HG03460 (cell line): ENCODE data around the gene TGFBR3.

ENCODE experiments used
- ATAC-seq: cut with Tn5 transposase; IDR thresholded peaks from one replicate; pipeline ENCODE4 v1.9.1; 2021; ENCODE audit not compliant: unreplicated experiment

The TGFBR3 gene

DNA sequence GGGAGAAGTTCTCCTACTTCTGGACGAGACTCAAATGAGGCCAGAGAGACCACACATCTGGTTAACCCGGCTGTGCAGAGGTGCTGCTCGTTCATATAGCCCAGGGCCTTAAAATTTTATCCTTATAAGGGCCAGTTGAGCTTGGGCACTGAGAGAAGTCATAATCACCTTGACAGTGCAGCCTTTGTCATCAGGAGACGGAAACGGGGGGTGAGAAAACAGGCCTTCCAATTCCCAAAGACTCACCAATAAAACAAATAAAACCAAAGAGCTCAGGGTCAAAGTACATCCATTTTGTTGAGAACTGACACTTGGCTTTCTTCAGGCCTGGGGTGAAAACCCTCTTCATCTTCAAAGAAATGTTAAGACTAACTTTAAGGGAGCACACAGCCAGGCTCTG lies 167.1 kb downstream of the TGFBR3 start:
- no peak for ATAC-seq

DNA sequence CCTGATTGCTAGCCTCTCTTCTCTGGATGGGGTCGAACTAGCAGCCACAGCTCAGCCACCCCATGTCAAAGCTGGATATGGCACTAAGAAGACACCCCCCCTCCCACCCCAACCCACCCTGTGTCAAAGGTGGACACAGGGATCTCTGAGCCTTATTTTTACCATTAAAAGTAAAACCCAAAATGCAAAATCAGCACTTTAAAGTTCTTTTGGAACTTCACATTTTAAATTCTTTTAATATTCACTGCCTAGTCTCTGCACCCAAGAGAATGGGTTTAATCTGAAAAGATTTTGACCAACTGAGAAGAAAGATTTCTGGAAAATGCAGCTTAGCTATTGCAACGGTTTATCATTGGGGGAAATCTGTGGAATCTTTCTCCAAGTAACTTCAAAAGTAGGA lies 167.6 kb downstream of the TGFBR3 start:
- no peak for ATAC-seq

DNA sequence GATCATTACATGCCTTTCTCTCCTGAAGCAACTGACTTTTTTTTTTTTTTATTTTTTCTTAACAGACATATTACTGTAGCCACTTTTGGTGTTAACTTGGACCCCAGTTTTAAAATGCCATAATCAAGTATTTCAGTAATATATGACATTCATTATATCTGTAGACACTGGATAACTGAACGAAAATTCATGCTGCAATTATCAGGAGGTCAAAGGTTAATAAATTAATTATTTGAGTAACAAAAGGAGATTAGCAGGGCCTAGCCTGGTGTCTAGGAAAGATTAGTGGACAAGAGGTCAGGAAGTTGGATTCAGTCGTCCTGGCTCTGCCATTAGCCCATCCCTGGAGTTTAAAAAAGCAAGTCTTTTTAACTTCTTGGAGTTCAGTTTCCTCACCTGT lies 168.1 kb downstream of the TGFBR3 start:
- ATAC-seq: no peak

DNA sequence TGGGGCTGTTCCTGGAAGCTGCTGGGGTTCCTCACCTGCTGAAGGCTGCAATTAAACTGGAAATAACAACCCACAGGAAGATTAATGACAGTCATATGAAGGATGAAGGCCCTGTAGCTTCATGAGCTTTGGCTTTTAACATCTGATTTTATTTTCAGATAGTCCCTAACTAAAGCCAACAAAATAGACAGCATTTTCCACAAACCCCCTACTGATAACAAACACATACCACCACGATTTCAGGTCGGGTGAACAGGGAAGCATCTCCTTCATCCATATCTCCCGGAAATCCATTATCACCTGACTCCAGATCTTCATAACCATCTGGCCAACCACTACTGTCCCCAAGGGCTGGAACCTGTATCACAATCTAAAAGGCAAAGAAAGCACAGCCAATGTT lies 169.6 kb downstream of the TGFBR3 start:
- ATAC-seq: no peak

DNA sequence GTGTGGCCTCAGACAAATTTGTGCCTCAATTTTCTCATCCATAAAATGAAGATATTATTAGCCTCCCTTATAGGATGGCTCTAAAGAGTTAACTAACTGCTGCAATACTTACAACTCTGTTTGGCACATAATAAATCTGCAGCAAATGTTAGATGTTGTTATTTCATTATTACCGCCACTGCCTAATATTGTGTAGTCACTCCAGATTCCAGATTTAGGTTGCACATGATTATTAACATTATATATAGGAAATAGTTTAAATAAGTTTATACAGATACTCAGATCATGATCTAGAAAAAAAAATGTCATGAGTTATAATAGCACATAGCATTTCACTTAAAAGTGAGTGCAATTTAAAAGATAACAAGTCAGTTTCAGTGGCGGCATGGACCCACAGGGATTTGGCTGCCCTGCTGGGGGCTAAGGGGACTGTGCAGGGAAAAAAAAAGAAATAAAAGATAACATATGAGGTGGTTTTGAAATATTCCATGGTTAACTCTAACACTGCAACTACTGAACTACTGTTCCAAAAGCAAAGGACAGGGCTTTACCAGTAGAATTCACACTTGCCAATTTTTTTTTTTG lies 170.4 kb downstream of the TGFBR3 start:
- ATAC-seq: no peak

DNA sequence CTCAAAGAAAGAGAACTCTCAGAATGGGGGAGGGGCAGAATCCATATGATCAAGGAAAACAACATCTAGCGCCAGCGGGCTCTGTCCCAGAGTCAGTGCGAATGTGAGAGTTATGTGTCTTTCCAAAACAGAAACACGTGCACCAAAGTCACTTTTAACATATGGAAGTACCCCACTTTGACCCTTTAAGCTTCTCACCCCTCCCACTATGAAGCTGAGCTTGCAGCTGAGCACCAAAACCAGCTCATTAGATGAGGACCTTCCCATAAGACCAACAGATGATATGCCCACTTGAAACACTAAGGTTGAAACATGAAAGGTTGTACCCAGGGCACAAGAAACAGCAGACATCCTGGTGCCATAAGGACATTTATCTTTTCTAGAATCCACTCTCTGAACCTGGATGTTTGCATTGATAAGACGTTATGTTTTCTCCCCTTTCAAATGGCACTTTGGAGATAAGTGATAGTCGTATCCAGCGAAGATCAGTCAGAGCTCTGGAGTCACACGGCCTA lies 171.0 kb downstream of the TGFBR3 start:
- ATAC-seq: no peak

DNA sequence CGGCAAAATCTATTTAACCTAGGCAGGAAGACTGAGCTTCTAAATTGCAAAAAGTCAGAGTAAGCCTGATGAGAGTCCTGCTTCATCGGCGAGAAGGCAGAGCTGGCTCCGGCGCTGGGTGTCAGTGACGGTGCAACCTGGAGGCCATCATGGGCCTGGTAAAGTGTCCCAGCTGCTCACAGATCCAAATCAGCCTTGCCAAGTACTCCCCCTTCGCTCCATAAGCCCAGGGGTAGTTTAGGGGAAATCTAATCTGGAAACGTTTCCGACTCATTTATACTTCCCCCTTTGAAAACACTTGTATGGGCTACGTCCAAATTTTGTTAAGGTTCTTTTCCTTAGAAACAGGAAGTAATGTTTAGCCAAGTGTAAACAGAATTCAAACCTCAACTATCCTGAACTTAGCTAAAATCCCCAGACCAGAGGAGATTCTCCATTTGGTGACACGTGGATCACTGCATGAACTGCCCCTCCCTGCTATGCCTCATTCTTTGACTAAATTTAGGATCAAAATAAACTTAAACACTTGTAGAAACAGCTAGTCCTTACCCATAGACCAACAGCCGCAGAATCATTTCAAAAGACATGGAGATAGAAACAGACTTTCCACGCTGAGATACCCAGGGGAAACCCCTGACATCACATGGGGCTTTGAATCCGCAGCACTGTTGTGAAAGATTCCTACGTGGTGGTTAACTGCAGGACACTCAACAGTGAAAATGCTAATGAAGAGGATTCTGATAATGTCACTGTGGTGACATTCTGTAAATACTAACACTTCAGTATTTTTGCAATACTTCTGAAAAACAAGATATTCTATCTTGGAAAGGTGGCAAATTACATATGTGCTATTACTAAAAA lies 172.7 kb downstream of the TGFBR3 start:
- peak; percentile 56 for ATAC-seq

DNA sequence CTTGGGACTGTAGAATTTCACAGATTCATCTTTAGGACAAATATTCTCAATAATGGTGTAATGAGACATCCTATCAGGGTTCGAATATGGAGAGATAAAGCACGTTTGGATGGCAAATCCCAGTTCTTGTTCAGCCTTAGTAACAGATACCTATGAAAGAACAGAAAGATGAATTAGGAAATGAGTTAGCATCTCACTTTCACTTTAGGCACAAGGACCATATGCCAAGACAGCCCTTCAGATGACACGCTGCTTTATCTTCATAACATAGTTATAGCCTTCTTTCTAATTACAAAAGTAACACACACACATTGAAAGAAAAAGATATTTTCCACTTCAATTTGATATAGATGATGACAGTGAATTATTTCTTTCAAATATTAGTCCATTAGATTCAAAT lies 173.6 kb downstream of the TGFBR3 start:
- ATAC-seq: no peak

DNA sequence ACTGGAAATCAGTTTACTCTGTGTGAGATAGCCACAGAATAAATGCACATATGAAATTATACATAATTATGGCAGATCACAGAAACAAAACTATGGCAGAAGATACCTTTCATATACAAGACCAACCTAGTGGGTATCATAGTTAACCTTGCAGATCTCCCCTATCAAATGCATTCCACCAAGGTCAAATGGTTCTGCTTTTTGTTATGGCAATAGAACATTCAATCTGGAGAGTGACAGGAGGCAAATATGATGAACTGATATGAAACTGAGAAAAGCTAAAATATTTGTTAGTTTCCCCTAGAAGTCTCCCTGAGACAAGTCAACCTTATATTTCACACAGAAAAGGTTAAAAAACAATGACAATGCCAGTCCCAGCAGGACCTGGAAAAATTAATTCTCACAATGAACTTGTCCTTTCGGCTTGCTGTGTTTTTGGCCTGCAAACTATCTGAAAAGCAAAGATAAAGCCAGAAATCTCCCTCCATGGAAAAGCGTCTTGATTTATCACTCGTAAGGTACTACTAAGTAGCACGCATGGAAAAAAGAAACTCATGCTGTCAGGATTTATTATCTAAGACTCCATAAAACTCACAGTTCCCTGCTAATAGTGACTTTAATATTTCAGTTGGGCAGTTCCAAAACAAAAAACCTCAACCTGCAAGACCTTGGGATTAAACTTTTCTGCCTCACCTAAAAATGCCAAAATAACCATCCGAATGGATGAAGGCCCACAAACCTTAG lies 174.3 kb downstream of the TGFBR3 start:
- no peak for ATAC-seq

DNA sequence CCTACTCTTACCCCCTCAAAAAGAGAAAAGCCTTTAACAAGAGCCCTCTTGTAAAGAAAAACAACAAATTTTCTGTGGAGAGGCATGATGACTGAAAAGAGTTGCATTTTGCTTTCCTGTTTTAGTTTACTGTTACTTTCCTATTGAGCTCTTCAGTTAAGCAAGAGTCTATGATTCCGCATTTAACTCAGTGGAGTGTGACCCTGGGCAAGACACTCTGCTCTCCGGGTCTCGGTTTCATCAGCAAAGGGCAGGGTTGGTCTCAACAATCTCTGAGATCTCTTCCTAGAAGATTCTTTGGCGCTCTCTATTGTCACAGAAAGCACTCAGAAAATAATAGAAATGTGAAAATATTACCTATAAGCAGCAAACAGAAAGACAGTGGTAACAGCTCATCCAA lies 175.7 kb downstream of the TGFBR3 start:
- no peak for ATAC-seq

DNA sequence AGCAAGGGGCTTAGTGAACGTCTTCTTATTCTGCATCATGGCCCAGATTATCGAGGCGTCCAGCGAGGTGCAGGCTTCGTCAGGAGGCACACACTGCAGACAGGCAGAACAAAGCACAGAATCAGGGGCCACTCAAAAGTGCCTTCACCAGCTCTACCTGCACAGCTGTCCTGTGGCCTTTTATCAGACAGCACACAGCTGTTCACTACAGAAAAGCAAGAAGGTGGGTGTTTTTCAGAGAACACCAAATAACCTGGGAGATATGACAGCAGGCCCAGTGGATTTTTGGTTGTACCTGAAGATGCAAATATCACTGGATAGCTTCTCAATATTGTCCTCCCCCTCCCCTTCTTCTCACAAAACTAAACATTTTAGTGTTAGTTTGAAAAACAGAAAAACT lies 177.3 kb downstream of the TGFBR3 start:
- ATAC-seq: no peak

DNA sequence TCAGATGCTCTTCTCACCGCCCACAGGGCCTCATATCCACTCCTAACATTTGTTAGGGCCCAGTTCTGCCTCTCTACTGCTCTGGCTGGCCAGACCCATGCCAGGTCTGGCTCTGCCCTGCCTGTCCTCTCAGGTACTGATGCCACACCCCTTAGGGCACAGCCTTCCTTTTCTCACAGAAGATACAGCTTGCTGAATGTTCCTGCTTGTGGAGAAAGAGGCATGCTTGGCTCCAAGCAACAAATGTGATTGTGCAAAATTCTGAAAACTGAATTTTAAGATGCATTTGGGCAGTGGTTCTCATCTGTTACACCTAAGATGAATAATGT lies 178.1 kb downstream of the TGFBR3 start:
- no peak for ATAC-seq

DNA sequence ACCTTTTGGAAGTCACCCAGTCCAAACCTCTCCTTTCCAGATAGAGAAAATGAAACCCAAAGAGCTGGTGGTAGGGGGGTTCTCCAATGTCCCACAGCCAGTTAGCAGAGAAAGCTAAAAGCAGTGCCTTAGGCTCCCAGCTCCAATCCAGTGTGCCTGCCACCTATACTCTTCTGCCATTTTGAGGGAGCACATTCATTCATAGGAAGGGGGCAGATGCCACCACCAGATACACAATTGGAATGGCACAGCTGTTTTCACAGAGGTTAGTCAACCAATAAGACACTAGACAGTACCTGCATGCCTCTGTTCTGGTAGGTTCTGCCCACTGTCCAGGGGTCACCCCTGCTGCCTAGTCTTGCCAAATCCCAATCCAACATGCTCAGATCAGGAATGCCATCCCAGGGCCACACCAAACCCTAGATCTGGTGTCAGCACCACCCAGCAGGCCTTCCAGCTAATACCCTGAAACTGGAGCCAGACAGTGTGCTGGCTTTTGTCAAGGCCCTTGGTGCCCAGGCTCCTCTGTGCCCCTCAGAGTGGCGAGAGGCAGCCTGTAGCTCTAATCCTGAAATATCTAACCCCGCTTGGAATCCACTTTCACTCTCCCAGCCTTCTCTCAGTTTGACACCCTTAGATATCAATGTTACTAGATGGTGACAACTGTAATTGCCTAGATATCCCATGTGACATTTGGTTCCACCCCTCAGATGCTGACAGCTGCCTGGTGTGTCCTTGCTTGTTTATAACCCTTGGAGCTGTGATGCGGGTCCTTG lies 178.6 kb downstream of the TGFBR3 start:
- no peak for ATAC-seq

DNA sequence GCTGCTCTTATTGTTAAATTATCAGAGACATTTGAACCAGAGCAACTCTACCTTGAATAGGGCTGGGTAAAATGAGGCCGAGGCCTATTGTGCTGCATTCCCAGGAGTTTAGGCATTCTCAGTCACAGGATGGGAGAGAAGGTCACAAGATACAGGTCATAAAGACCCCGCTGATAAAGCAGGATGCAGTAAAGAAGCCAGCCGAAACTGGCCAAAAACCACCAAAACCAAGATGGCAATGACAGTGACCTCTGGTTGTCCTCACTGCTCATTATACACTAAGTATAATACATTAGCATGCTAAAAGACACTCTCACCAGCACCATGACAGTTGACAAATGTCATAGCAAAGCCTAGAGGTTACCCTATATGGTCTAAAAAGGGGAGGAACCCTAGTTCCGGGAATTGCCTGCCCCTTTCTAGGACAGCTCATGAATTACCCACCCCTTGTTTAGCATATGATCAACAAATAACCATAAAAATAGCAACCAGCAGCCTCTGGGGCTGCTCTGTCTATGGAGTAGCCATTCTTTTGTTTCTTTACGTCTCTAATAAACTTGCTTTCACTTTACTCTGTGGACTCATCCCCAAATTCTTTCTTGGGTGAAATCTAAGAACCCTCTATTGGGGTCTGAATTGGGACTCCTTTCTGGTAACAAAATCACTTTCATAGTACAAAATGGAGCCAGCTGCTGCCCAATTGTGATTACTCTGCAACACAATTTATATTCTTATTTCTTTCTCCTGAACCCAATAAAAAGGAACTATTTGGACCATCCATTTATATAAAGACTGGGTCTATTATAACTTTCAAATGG lies 179.6 kb downstream of the TGFBR3 start:
- no peak for ATAC-seq

DNA sequence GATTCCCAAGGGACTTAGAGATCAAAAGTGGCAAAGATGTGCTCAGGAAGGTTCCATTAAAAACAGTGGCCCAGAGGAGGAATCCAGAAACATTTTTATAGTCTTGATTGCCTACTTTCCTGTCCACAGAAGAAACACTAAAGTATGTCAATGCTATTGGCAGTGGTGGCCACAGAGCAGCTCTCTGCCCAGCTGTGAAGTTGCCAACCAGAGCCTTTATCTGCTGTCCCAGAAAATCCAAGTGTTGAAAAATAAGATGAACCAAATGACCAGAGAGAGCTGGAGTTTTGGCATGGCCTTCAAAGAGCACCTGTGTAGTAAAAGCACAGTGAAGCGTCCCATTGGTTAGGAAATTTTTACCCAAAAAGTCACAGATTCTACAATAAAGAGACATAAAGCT lies 181.2 kb downstream of the TGFBR3 start:
- no peak for ATAC-seq

DNA sequence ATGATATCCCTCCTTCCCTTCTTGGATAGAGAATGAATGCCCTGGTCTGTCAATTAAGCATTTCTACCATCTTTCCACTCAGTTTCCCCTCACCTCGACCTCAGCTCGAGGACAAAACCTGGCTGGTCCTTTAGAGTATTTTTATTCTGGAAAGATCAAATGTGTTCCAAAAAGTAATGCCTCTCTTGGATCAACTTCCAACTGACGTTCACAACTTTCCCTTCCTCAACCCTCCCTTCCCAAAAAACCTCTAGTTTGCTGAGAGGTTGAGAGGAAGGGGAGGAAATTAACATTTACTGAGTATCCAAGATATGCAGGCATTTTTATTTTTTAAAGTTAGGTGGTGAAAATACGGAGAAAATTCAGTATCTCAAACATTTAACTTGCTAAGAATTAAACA lies 182.9 kb downstream of the TGFBR3 start:
- ATAC-seq: no peak

DNA sequence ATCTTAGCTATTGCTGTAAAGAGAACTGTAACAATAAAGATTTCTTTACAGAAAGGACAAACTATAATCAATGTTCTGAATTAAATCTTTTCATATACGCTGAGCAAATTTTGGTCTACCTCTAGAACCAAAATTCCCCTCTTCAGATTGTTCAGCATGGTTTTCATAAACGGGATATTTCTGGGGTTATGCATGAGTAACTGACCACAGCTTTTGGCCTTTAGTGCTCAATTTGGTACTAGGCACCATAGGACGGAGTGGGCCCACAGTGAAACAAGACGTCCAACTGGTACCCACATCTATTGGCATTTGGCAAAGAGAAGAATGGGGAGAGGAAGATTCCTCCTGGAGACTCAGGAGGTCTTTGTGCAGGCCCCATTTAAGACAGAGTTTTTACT lies 184.5 kb downstream of the TGFBR3 start:
- no peak for ATAC-seq

DNA sequence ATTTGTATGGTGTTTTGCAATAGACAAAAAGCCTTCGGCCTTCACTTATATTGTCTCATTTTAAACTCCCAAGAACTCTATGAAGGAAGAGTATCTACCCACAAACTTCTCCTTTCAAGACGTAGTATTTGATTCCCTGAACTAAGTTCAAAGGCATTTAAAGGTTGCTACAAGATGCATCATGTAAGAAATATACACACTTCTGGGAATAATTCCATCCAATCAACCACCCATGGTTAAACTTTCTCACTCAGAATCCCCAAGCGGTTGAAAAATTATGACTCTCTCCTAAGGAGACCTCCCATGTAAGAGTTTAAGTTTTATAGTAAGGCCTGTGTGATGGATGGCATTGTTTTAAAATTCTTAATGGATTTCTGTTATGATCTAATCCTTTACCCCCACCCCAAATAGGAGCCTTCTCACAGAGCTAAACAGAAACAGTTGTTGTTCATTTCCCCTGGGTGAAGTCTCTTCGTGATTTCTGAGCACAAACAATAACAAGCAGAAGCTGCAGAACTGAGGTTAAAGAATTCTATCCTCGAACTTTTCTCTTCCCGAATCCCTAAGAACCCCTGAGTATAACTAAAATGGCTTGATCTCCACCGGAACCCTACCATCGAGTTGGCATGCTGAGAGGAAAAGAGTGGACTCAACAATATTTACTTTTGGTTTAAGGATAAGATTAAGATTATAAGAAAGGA lies 185.0 kb downstream of the TGFBR3 start:
- no peak for ATAC-seq

DNA sequence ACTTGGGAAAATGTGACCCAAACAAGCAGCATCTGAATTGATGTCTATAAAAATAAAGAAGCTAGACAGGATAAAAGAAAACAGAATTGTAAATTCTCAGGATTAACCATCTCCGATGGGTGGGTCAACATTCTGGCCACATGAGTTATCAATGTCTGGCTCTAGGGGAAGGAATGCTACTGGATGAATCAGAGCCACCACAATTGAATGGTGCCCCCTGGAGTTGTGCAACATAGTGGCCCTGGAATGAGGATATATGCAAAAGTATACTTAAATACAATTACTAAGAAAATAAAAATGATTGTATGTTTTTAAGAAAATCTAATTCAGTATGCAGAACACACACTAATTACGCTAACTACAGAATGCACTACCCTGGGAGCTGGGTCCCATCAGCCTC lies 185.6 kb downstream of the TGFBR3 start:
- no peak for ATAC-seq
